ENCODE results near the gene LRRC37B.
A peak's percentile ranks its signal among the peaks of the same experiment; 100 is the strongest.
"Not testable (repeated sequence)": the region's sequence is repeated elsewhere in the genome, so short reads cannot be mapped to it uniquely, and the experiment has no call there.

The LRRC37B gene

DNA sequence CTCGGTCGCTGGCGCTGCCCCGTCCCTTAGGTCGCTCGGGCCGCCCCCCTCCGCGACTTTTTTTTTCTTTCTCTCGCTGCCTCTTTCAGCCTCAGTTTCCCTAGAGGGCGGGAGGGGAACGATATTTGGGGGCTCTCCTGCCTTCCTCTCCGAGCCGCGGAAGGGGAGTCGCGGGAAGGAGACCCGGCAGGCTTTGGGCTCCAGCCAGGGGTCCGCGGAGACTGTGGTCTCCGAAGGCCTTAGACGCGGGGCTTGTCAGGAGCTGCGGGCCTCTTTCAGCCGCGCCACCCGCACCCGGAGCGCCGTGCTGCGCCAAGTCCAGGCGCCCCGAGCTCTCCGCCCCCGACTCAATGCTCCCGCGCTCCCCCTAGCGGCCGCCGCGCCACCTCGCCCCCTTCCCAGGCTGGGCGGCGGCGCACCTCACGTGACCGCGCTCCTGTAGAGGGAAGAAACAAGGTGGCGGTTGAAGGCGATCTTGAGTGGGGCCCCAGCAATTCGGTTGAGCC, at the start of gene LRRC37B:
Gene LRRC37B, plus strand, starts transcription at position 427 of the 506 bp plus-strand sequence. CDS start 14,010 bp downstream, outside the sequence.
- peak; percentile 76 for DNase-seq (ENCODE audit: extremely low spot score)
- ChIA-PET CTCF (interaction anchor here (0.6 to 2.0 kb wide), 9 partner anchors 8 to 323 kb away, joined by 3 to 8 read pairs (median 4); no protein-coding TSS in a partner anchor), POLR2A (interaction anchor here (0.9 to 1.5 kb wide), 4 partner anchors 8 to 135 kb away, joined by 3 to 7 read pairs (median 3); partner anchors contain the start of gene RHOT1)
- TF ChIP-seq LEF1 (IDR thresholded peaks at IDR 0.05; ENCODE audit: borderline replicate concordance) (no peak), ZNF384 (IDR thresholded peaks at IDR 0.05) (no peak), HDGF (IDR thresholded peaks at IDR 0.05; ENCODE audit: borderline replicate concordance) (no peak)

DNA sequence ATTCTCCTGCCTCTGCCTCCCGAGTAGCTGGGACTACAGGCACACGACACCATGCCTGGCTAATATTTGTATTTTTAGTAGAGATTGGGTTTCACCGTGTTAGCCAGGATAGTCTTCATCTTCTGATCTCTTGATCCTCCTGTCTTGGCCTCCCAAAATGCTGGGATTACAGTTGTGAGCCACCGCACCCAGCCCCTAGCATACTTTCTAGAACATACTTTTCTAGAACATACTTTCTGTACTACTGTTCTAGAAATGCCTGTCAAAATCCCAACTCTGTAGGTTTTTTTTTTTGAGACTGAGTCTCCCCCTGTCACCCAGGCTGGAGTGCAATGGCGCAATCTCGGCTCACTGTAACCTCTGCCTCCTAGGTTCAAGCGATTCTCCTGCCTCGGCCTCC, 43.1 kb upstream of the LRRC37B start:
- CTCF ChIA-PET; DNase-seq (ENCODE audit: extremely low spot score); POLR2A ChIA-PET: not testable (repeated sequence)

DNA sequence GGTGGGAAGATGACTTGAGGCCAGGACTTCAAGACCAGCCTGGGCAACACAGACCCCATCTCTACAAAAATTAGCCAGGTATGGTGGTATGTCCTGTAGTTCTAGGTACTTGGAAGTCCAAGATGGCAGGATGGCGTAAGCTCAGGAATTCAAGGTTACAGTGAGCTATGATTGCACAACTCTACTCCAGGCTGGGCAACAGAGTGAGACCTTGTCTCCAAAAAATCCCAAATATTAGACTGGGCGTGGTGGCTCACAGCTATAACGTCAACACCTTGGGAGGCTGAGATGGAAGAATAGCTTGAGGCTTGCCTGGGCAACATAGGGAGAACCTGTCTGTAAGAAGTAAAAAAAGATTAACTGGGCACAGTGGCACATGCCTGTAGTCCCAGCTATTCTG, 39.5 kb upstream of the LRRC37B start:
- ChIA-PET POLR2A (no interaction called here), CTCF (interaction anchor here (1.3 kb wide), 1 partner anchor 39 kb away, joined by 3 read pairs; the partner anchor contains the start of gene LRRC37B)
- TF ChIP-seq ZNF384 (IDR thresholded peaks at IDR 0.05) (no peak), L3MBTL2 (conservative IDR thresholded peaks at IDR 0.05) (no peak), SUZ12 (IDR thresholded peaks at IDR 0.05) (no peak), FOXK2 (IDR thresholded peaks at IDR 0.05) (no peak), TARDBP (IDR thresholded peaks at IDR 0.05) (no peak), ELF4 (IDR thresholded peaks at IDR 0.05) (no peak), FOXM1 (IDR thresholded peaks at IDR 0.05; ENCODE audit: borderline replicate concordance) (no peak)
- TF ChIP-seq, protein P1, sequence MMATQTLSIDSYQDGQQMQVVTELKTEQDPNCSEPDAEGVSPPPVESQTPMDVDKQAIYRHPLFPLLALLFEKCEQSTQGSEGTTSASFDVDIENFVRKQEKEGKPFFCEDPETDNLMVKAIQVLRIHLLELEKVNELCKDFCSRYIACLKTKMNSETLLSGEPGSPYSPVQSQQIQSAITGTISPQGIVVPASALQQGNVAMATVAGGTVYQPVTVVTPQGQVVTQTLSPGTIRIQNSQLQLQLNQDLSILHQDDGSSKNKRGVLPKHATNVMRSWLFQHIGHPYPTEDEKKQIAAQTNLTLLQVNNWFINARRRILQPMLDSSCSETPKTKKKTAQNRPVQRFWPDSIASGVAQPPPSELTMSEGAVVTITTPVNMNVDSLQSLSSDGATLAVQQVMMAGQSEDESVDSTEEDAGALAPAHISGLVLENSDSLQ (IDR thresholded peaks at IDR 0.05): no peak
- no peak for DNase-seq (ENCODE audit: extremely low spot score)

DNA sequence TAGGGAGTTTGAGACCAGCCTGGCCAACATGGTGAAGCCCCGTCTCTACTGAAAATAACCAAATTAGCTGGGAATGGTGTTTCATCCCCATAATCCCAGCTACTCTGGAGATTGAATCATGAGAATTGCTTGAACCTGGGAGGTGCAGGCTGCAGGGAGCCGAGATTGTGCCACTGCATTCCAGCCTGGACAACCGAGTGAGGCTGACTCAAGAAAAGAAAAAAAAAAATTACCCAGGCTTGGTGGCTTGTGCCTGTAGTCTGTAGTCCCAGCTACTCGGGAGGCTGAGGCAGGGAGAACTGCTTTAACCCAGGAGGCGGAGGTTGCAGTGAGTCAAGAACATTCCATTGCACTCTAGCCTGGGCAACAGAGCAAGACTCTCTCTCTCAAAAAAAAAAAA, 36.8 kb upstream of the LRRC37B start:
- CTCF ChIA-PET: interaction anchor here (0.6 kb wide), 1 partner anchor 757 kb away, joined by 6 read pairs; no protein-coding TSS in a partner anchor
- POLR2A ChIA-PET; DNase-seq (ENCODE audit: extremely low spot score): not testable (repeated sequence)

DNA sequence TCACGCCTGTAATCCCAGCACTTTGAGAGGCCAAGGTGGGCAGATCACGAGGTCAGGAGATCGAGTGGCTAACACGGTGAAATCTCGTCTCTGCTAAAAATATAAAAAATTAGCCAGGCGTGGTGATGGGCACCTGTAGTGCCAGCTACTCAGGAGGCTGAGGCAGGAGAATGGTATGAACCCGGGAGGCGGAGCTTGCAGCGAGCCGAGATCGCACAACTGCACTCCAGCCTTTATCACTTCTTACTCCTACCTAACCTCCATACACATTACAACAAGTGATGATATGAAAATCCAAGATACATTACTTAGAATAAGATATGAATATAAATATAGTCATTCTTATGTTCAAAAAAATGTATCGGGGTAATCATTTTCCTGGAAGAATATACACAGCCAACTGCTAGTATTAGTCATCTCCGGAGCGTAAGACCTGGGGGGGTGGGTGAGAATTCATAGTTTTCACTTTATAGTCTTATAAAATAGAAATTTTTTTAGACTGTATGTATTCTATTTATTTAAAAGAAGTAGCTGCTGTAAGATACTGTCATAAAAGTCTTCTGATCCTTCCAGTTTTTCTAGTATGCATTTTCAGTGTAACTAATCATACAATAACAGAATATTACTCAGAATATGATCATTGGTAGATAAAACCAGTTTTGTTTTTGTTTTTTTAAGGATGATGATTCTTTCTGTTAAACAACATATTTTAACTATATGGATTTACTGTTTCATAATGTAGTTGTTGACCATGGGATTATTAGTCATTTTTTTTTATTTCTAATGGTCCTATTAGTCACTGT, 32.7 kb upstream of the LRRC37B start:
- DNase-seq (ENCODE audit: extremely low spot score); POLR2A ChIA-PET: not testable (repeated sequence)
- CTCF ChIA-PET: interaction anchor here (0.6 kb wide), 1 partner anchor 35 kb away, joined by 3 read pairs; no protein-coding TSS in a partner anchor

DNA sequence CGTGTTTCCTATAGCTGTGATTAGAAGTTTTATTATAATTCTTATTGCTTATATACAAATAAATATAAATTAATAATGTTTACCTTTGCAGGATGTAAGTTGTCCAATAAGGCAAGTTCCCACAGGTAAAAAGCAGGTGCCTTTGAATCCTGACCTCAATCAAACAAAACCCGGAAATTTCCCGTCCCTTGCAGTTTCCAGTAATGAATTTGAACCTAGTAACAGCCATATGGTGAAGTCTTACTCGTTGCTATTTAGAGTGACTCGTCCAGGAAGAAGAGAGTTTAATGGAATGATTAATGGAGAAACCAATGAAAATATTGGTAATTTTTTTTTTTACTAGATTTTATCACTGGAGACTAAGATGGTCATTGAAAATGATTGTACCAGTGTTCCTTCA, 31.8 kb upstream of the LRRC37B start:
- POLR2A ChIA-PET; CTCF ChIA-PET; DNase-seq (ENCODE audit: extremely low spot score): not testable (repeated sequence)

DNA sequence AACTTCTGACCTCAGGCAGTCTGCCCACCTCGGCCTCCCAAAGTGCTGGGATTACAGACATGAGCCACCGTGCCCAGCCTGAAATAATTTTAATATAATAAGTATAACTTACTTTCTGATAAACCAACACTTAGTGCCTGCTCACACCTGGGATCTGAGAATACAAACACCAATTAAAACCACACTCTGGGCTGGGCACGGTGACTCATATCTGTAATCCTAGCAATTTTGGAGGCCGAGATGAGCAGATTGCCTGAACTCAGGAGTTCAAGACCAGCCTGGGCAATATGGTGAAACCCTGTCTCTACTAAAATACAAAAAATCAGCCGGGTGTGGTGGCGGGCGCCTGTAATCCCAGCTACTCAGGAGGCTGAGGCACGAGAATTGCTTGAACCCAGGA, 15.4 kb upstream of the LRRC37B start:
- DNase-seq (ENCODE audit: extremely low spot score); CTCF ChIA-PET; POLR2A ChIA-PET: not testable (repeated sequence)

DNA sequence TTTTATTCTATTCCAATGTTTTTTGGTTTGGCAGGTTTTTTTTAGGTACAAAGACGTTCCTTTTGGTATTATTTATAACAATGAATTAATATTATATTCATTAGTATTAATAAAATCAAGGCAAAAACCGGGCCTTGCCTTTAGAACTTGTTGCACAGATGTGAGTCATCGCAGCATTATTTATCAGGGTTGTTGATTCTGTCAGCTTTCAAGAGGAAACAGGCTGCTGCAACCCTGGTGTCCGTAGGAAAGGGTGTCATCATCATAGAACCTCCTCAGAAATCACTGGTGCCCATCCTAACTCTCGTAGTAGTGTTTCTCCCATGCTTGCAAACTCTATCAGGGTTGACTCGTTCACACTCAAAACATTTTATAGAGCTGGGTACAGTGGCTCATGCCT, 10.2 kb upstream of the LRRC37B start:
- no peak for DNase-seq (ENCODE audit: extremely low spot score)
- ChIA-PET POLR2A (no interaction called here), CTCF (no interaction called here)
- TF ChIP-seq ZNF384 (IDR thresholded peaks at IDR 0.05) (no peak), HDGF (IDR thresholded peaks at IDR 0.05; ENCODE audit: borderline replicate concordance) (no peak), CTBP1 (IDR thresholded peaks at IDR 0.05; ENCODE audit: borderline replicate concordance) (no peak), L3MBTL2 (conservative IDR thresholded peaks at IDR 0.05) (no peak), BHLHE40 (IDR thresholded peaks at IDR 0.05; ENCODE audit: borderline replicate concordance) (no peak), NFRKB (IDR thresholded peaks at IDR 0.05) (no peak), ELF4 (IDR thresholded peaks at IDR 0.05) (no peak), FOXK2 (IDR thresholded peaks at IDR 0.05) (no peak), SUZ12 (IDR thresholded peaks at IDR 0.05) (no peak), TARDBP (IDR thresholded peaks at IDR 0.05) (no peak), FOXM1 (IDR thresholded peaks at IDR 0.05; ENCODE audit: borderline replicate concordance) (no peak), ARNT (IDR thresholded peaks at IDR 0.05) (no peak), FOXA1 (IDR thresholded peaks at IDR 0.05) (no peak), SP1 (IDR thresholded peaks at IDR 0.05) (no peak), LEF1 (IDR thresholded peaks at IDR 0.05; ENCODE audit: borderline replicate concordance) (no peak)
- TF ChIP-seq, protein P1 (IDR thresholded peaks at IDR 0.05): no peak

Measured in HEK293T (cell line).